Iris pigment epithelial cell (primary cell): ENCODE measurements around the gene CD8B2.
"Not testable (repeated sequence)": the region's sequence is repeated elsewhere in the genome, so short reads cannot be mapped to it uniquely, and the experiment has no call there.

ENCODE experiments used
- DNase-seq: peaks from one replicate; pipeline ENCODE4 v3.0.0-alpha.2; 2011; ENCODE audit warnings: low read depth

Gene CD8B2

DNA sequence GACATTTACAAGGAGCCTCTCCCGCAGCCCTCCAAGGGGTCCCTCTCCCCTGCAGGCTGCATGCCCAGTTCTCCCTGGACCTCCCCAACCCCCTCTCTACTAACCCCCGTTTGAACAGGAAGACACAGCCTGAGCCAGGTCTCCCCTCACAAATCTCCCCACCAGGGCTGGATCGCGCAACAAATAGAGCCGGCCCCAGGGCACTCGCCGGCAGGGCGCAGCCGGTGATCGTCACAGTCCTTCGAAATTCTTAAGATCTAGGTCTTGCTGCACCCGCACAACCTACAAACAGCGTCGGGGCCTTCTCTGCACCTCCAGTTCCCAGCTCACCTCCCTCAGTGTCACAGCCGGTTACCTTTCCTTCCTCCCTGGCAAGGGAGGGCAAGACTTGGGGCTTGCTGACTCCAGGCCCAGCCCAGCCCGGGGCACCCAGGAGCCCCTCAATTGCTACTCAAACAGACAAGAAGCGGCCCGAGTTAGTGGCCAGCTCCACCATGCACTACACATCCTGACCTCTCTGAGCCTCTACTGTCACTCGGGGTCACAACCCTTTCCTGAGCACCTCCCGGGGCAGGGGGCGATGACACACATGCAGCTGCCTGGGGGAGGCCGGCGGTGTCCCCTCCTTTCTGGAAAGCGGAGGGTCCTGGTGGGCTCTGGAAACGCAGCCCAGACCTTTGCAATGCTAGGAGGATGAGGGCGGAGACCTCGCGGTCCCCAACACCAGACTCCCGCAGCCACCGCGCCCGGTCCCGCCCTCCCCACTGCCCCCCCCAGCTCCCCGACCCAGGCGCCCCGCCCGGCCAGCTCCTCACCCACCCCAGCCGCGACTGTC is at the start of gene CD8B2:
Gene CD8B2, plus strand, starts transcription at position 814 of the 835 bp plus-strand sequence. CDS start 63 bp downstream, outside the sequence.
- not testable (repeated sequence) for DNase-seq

DNA sequence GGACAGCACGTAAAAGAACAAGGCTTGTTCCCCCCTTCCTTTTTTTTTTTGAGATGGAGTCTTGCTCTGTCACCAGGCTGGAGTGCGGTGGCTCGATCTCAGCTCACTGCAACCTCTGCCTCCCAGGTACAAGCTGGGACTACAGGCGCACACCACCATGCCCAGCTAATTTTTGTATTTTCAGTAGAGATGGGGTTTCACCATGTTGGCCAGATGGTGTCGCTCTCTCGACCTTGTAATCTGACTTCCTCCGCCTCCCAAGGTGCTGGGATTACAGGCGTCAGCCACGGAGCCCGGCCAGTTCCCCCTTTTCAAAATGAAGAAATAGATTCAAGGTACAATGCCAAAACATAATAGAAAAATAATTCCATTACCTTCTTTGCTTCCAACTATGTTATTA is 25.3 kb upstream of the CD8B2 start:
- not testable (repeated sequence) for DNase-seq

DNA sequence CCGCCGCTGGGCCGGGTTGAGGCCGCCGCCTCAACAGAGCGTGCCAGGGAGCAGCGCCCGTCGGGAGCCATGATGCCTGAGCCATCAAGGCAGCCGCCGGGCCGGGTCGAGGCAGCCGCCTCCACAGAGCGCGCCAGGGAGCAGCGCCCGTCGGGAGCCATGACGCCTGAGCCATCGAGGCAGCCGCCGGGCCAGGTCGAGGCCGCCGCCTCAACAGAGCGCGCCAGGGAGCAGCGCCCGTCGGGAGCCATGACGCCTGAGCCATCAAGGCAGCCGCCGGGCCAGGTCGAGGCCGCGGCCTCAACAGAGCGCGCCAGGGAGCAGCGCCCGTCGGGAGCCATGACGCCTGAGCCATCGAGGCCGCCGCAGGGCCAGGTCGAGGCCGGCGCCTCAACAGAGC is 19.6 kb upstream of the CD8B2 start:
- not testable (repeated sequence) for DNase-seq

DNA sequence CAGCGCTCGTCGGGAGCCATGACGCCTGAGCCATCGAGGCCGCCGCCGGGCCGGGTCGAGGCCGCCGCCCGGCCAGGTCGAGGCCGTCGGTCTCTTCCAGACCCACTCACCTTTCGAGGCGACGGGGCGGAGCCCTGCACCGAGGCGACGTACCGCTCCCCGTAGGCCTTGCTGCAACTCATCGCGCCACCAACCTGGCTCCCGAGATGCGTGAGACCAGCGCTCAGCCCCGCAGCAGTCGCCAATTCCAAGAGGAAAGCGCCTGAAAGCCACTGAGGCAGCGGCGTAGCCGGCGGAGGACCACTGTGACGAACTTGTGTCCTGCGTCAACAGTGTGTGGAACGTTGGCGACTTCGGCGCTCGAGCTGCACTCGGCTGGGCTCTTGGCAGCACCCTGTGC is 19.1 kb upstream of the CD8B2 start, which contains the start of gene RGPD3:
Gene RGPD3, minus strand, starts transcription at position 307 of the 400 bp plus-strand sequence. Its CDS starts 125 bp downstream, at position 182.
- not testable (repeated sequence) for DNase-seq

GRCh38 chr2:106470658-106471057 is 16.5 kb upstream of the CD8B2 start:
- DNase-seq: not testable (repeated sequence)

DNA sequence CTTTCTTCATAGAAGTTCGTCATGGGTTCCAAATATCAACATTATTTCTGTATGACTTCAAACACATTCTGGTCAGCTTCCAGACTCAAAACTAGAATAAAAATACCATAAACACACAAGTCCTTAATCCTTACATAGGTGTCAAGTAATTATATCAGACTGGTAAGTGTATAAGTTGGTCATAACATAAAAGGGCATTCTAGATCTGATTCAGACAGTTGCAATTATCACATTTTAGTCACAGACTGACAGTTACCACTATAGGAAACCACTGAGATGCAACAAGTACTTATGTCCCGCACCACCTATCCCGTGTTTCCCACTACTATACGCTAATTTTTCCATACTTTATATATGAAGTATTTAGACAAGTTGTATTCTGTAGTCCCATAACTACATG is 9.5 kb upstream of the CD8B2 start:
- DNase-seq: not testable (repeated sequence)

DNA sequence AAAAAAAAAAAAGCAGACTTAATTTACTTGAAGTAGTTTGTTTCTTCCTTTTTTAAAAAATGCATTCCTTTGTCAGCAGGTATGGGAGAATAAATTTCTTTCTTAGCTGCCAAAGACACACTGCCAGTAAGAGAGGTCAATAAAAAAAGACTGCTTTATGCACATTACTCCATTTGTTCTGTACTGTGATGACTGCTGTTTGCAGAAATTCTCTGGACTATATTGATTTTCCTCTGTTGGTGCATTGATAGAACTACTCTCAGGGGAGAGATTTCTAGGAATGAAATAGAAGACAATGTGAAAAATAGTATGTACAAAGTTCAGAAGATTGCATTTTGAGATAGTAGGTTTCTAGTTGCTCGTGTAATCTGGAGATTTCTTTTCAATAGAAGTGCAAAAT is 7.6 kb upstream of the CD8B2 start:
- not testable (repeated sequence) for DNase-seq

GRCh38 chr2:106487386-106488191 is 425 bp downstream of the CD8B2 start:
- DNase-seq: not testable (repeated sequence)

- DNase-seq: not testable (repeated sequence)
Measured at GRCh38 chr2:106489701-106490100, 2.5 kb downstream of the CD8B2 start.

GRCh38 chr2:106492399-106492798 is 5.2 kb downstream of the CD8B2 start:
- DNase-seq: not testable (repeated sequence)

- DNase-seq: not testable (repeated sequence)
Measured at GRCh38 chr2:106492913-106493312, 5.7 kb downstream of the CD8B2 start.

- not testable (repeated sequence) for DNase-seq
Measured at GRCh38 chr2:106498549-106498948, 11.4 kb downstream of the CD8B2 start.

DNA sequence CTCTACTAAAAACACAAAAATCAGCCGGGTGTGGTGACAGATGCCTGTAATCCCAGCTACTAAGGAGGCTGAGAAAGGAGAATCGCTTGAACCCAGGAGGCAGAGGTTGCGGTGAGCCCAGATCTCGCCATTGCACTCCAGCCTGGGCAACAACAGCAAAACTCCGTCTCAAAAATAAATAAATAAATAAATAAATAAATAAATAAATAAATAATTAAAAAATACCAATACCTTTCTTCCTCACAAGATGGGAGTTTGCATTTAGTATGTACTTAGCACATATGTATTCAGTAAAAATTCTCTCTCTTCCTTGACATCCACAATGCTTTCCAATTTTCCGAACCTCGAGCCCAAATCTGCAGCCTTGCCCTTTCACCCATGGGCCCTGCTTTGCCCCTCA is 13.2 kb downstream of the CD8B2 start:
- not testable (repeated sequence) for DNase-seq

DNA sequence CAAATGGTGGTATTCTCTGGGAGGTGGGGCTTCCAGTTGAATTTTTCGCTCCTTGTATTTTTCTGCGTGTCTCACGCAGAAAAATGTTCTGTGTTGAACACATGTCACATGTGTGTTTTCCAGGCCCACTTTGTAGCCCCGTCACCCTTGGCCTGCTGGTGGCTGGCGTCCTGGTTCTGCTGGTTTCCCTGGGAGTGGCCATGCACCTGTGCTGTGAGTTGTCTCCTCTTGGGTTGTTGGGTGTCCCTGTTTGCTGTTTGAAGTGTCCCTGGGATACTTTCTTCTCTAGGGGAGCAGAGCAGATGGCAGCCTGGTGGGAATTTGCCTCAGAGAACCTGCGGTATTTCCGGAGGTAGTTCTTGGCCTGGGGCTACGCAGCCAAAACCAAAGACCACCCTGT is 15.2 kb downstream of the CD8B2 start:
- not testable (repeated sequence) for DNase-seq

GRCh38 chr2:106504192-106504591 is 17.0 kb downstream of the CD8B2 start:
- not testable (repeated sequence) for DNase-seq

DNA sequence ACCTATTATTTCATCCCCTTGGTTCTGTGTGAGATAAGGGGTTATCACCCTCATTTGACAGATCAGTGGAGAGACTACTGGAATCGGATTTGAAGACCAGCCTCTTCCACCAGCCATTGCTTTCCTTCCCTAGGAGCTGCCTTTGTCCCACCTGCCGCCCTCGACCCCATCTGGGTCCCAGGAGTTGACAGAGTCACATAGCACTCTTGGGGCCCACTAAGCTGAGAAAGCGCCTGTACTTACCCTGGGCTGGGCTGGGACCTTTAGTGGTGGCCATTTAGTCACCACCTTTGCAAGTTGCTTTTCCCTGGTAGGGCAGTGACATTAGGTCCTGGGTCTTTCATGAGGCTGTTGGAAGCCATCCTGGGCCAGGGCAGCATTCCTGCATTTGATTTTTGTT is 17.6 kb downstream of the CD8B2 start:
- DNase-seq: not testable (repeated sequence)

DNA sequence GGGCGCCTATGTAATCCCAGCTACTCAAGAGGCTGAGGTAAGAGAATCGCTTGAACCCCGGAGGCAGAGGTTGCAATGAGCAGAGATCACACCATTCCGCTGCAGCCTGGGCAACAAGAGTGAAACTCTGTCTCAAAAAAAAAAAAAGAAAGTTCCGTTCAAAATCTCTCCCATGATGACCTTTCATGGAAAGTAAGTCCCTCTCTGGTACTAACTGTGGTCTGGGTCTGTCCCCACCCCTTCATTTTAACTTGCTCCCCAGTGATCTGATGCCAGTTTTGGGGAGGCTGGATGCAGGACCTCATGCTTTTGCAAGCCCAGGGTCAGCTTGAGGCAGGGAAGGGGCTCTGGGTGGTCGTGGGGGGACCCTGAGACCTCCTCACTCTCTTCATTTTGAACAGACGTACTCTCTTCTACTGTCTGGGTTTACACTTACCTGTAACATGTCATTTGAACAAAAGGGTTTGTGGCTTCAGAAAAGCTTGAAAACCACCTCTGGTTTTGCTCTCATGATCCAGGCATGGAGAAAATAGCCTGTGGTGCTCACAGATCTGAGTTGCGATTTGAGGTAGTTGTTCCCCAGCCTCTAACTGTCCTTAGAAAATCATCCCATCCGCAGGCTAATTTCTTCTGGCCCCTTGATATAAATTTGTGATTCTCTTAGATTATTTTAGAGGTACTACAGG is 19.0 kb downstream of the CD8B2 start:
- DNase-seq: not testable (repeated sequence)

DNA sequence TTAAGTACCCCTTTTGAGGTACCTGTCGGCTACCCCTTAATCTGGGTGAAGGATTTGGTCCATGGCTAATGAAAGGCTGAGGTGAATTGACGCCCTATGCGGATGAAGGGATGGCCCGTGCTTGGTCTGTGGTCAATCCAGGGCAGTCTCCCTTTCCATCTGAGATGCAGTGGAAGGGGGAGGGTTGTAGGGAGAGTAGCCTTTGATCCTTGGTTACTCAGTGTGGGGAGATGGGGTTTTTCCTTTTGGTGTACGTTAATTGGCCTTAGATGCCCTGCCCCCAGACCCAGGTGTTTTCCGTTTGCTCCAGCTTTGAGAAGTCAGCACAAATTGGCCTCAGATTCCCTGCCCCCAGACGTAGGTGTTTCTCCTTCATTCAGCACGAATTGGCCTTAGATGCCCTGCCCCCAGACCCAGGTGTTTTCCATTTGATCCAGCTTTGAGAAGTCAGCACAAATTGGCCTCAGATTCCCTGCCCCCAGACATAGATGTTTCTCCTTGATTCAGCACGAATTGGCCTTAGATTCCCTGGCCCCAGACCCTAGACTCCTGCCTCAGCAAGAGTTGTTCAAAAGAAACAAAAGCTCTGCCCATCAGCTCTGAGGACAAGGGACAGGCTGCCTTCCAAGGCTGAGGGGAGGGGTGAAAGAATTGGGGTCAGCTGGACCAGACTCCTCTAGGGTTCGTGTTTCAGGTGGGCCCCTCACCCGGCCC is 21.7 kb downstream of the CD8B2 start:
- DNase-seq: not testable (repeated sequence)

DNA sequence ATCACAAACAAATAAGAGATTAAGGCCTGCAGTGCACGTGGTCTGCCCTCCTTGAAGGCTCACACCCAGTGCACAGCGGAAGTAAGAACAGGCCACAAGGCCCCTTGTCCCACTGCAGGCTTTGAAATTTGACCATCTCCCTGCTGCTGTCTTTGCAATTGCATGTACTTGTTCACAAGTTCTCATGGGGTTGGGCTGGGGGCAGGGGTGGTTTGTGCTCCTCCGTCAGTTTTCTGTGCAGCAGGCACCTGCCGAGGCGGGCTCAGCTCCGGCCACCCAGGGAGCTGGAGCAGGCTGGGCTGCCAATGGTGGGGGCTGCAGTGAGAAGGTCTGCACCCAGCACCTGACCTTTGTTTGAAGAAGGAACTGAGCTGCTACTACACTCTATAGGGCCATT is 22.2 kb downstream of the CD8B2 start:
- not testable (repeated sequence) for DNase-seq

DNA sequence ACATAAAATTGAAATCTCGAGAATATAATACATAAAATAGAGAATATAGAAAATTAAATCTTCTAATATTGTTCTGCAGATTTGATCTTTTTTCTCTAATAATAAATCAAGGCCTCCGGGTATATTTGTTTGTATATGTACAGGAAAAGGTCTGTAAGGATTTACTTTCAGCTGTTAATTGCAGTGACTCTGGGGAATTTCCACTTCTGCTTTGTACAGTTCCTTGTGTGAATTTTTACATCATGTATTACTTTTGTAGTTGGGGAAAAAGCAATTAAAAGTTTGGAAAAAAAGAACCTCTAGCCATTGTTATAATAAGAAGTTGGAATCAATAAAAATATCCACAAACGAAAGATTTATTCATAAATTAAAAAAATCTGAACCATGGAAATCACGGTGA is 23.6 kb downstream of the CD8B2 start:
- DNase-seq: not testable (repeated sequence)

DNA sequence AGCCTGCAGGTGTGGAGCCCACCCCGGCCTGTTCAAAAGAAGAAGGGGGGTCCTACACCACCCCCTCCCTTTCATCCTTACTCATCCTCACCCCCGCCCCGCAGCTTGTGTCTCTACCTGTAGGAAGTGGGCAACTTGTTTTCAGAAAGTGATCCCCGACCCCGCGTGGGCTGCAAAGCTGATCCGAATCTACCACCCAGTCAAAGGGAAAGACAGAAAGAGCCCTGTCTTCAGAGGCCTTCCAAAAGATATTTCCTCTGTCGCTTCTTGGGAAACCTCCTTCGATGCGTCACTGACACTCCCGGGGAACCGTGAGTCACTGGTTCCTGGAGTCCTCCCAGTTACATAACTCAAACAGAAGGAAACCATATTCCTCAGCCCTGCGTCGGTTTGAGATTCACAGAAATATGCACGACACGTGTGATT is 24.3 kb downstream of the CD8B2 start:
- peak; percentile 84 for DNase-seq
